ENCODE results near the gene CIDEB. TPM values are rescaled to one million over a fixed set of nuclear protein-coding genes. Genes with fewer than 3 reads are reported as not detected.

The CIDEB gene
- total RNA-seq, 1 donor from 2014 or later: 23.7 TPM

- intact Hi-C loops (cut with micrococcal nuclease): loop anchor here (5.0 kb wide), 1 partner anchor 197 kb away; no protein-coding TSS in a partner anchor
These were observed 6.8 kb upstream of the CIDEB start for GRCh38 chr14:24314377-24315193.

- intact Hi-C loops (cut with micrococcal nuclease): loop anchor here (5.0 kb wide), 1 partner anchor 197 kb away; no protein-coding TSS in a partner anchor
These were observed 6.1 kb upstream of the CIDEB start for GRCh38 chr14:24313913-24314312.

GRCh38 chr14:24312736-24313507 is 5.1 kb upstream of the CIDEB start:
- intact Hi-C loops (cut with micrococcal nuclease): loop anchor here (5.0 kb wide), 1 partner anchor 196 kb away; no protein-coding TSS in a partner anchor

DNA sequence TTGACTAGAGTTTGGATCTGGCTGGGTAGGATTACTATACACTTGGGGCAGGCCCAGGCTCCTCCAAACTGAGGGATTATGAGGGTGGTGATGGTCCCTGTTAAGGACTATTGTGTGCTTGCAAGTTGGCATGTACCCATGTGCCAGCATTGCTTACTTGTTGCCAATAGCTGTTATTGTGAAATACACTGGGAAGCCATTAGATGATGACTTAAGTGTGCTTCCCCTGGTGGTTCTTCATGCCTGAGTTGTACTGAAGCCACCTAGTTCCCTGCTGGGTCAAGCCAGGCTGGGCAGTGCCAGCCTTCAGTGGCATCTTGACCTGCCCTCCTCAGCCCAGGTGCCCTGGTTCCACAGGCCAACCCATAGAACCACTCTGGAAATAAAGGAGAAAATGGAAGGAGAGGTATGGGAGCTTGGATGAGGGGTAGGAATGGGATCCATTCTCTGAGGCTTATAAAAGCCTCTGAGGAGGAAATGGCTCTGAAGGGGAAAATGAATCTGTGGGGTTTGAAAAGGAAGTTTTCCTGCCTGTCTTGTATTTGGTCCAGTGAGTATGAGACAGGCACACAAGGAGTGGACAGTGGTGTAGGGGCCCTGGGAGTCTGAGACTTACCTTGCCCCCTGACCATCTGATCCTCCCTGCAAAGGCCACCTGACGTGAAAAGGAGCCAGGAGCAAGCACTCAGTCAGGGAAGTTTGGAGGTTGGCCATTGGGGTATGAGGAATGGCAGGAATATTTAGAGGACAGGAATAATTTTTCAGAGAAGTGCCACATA is 4.2 kb upstream of the CIDEB start:
- intact Hi-C loops (cut with micrococcal nuclease): loop anchor here (5.0 kb wide), 1 partner anchor 195 kb away; no protein-coding TSS in a partner anchor

- intact Hi-C loops (cut with micrococcal nuclease): loop anchor here (5.0 kb wide), 1 partner anchor 194 kb away; no protein-coding TSS in a partner anchor
These were observed 3.1 kb upstream of the CIDEB start, which contains the start of gene LTB4R for GRCh38 chr14:24310646-24311604. Gene LTB4R, plus strand, starts transcription at chr14:24311502. Its CDS starts 4,150 bp downstream, at chr14:24315652.

GRCh38 chr14:24310265-24310645 is 2.5 kb upstream of the CIDEB start:
- intact Hi-C loops (cut with micrococcal nuclease): loop anchor here (5.0 kb wide), 1 partner anchor 193 kb away; no protein-coding TSS in a partner anchor

DNA sequence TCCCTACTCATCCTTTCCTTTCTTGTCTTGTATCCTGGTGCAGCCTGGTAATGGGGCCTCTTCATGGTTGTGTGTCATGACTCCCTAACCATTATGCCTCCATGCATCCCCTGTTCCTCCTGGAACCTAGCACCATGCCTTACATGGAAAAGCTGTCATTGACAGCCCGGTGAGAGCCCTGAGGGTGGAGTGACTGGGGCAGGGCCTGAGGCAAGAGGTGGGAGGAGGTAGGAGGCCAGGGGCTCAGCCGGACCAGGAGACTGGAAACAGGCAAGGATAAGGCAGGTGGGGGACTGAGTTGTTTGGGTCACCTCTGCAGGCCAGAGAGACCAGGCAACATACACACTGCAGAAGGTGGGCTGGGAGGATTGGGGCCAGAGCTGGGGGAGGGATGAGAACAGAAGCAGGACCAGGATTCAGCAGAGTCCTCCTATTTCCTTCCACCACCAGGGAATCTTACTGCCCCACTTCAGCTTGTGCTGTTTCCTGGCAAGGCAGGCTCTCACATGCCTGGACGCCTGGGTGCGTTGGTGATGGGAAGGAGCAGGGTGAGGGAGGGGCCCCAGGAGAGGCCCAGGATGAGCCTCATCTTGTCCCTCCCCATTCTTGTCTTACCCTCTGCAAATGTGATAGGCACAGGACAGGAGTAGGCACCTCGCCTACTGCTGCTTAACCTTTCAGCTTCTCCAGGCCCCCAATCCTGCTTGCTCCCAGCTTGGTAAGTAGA is 1.9 kb upstream of the CIDEB start, which contains the start of gene LTB4R2:
Gene LTB4R2, plus strand, starts transcription at position 603 of the 727 bp plus-strand sequence. CDS start 525 bp downstream, outside the sequence.
- intact Hi-C loops (cut with micrococcal nuclease): loop anchor here (5.0 kb wide), 1 partner anchor 192 kb away; no protein-coding TSS in a partner anchor

DNA sequence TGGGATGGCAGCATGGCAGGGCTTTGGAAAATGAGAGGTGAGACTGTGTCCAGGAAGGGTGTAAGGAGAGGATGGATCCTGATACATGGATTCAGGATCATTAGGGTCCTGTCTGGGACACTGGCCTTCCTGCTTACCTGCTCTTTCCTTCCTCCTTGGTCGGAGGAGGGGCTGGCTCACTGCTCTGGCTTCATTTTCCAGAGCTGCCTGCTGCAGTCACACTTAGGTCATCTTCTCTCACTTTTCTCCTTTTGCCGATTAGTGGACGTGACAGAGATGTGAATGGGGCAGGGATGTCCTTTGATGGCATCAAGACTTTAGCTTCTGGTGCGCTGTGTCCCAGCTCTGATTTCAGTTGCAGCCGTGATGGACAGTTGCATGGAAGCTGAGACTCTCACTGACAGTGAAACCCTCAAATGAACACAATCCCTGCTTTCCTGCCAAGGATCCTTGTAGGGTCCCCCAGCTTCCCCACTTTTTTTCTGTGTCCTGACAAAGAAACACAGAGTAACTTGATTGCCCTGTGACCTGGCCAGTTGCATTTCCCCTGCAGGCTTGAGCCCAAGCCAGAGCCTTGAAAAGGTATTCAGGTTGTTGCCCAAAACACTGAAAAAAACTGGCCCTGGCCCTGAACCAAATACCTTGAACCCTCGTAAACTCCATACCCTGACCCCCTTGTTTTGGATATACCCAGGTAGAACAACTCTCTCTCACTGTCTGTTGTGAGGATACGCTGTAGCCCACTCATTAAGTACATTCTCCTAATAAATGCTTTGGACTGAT is 756 bp upstream of the CIDEB start:
- intact Hi-C loops (cut with micrococcal nuclease): loop anchor here (1.0 kb wide), 6 partner anchors 9 to 128 kb away; partner anchors contain the start of genes DHRS1, NOP9, RABGGTA and TINF2

GRCh38 chr14:24307156-24307574 is 612 bp downstream of the CIDEB start:
- intact Hi-C loops (cut with micrococcal nuclease): no loop called here

DNA sequence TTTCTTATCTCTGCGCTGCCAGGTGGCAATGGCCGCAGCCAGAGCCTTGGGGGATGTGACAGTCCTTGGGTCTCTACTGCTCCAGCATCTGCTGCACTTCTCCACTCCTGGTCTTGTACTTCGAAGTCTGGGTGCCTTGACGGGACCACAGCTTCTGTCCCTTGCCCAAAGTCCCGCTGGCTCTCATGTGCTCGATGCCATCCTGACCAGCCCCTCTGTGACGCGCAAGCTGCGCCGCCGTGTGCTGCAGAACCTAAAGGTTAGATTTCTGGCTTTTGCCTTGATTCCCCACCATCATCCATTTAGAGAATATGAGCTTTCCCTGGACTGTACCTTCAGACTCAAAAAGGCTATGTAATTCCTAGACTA is 3.8 kb downstream of the CIDEB start:
- intact Hi-C loops (cut with micrococcal nuclease): no loop called here

- intact Hi-C loops (cut with micrococcal nuclease): no loop called here
These were observed 7.3 kb downstream of the CIDEB start for GRCh38 chr14:24300326-24300980.

DNA sequence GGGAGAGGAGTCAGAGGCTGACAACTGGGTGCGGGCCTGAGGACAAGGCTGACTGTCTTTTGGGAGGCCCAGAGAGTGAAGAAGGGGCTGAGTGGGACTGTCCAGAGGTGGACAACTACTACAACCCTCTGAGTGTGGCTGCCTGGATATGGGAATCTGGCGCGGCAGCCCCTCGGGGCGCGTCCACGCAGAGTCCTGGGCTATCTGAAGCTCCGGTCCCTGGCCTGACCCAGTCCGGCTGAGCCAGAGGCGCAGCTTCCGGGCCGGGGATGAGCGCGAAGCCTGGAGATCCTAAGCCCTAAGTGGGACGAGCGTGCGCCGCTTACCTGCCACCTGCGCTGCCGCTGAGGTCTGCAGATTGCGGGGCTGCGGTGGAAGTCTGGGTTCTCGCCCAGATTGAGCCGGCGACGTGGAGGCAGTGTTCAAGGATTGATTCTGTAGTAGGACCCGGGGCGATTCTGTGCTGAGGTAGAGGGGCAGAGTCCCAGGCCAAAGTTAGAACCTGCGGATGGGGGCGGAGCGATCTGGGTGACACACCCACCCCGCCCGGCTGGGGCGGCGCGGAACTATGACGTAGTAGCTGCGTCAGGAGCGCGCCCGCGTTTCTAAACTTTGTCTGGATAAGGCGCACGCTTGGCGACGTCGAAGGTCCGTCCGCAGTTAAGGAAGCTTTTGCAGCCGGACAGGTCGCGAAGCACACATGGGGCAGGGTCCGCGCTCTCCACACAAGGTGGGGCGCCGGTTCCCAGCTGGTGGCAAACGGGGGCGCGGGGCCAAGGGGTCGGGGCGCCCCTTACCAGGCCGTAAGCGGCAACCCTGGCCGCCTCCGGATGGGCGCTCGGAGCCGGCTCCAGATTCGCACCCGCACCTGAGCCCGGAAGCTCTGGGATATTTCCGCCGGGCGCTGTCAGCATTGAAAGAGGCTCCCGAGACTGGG is 8.3 kb downstream of the CIDEB start, which contains the start of the genes DHRS1 and NOP9:
Gene DHRS1, minus strand, starts transcription at position 526 of the 937 bp plus-strand sequence. CDS start 674 bp downstream, outside the sequence.
Gene NOP9, plus strand, starts transcription at position 596 of the 937 bp plus-strand sequence. Its CDS starts 105 bp downstream, at position 701.
- intact Hi-C loops (cut with micrococcal nuclease): loop anchor here (1.0 to 5.0 kb wide), 11 partner anchors 9 to 207 kb away; partner anchors contain the start of genes CHMP4A, GMPR2, IPO4 and NEDD8

- intact Hi-C loops (cut with micrococcal nuclease): loop anchor here (1.0 to 5.0 kb wide), 11 partner anchors 9 to 207 kb away; partner anchors contain the start of genes CHMP4A, GMPR2, IPO4 and NEDD8
These were observed 8.9 kb downstream of the CIDEB start for GRCh38 chr14:24298892-24299254.

- intact Hi-C loops (cut with micrococcal nuclease): loop anchor here (1.0 to 5.0 kb wide), 5 partner anchors 18 to 283 kb away; partner anchors contain the start of genes PCK2 and RABGGTA
These were observed 10.4 kb downstream of the CIDEB start for GRCh38 chr14:24297190-24297964.

Data from T-helper 1 cell treated with Interleukin-12 subunit alpha and Interleukin-12 subunit beta and Interleukin-4 antibody, amounts not matched to agents 30 ng/mL and 1 ng/mL, for 36 hours (primary cell).